Right forelimb (tissue), 1 donor: ENCODE results near the gene TCF7L1.
"Not testable (repeated sequence)": the region's sequence is repeated elsewhere in the genome, so short reads cannot be mapped to it uniquely, and the experiment has no call there.

Experiments used
- DNase-seq: peaks from one replicate; pipeline ENCODE4 v3.0.0-alpha.2; 2018

Gene TCF7L1

GRCh38 chr2:85133751-85134254 lies 611 bp downstream of the TCF7L1 start:
- peak; percentile 78 for DNase-seq

- peak; percentile 85 for DNase-seq
Measured at GRCh38 chr2:85134255-85134895, 1.2 kb downstream of the TCF7L1 start.

GRCh38 chr2:85134896-85135659 lies 1.9 kb downstream of the TCF7L1 start:
- peak; percentile 66 for DNase-seq

GRCh38 chr2:85135660-85135914 lies 2.4 kb downstream of the TCF7L1 start:
- no peak for DNase-seq

- no peak for DNase-seq
Measured at GRCh38 chr2:85137156-85137555, 4.0 kb downstream of the TCF7L1 start.

GRCh38 chr2:85143463-85144082 lies 10.4 kb downstream of the TCF7L1 start:
- no peak for DNase-seq

- no peak for DNase-seq
Measured at GRCh38 chr2:85145116-85145820, 12.1 kb downstream of the TCF7L1 start.

- DNase-seq, result no peak
Measured at GRCh38 chr2:85148190-85148589, 15.0 kb downstream of the TCF7L1 start.

GRCh38 chr2:85151026-85151425 lies 17.8 kb downstream of the TCF7L1 start:
- DNase-seq, result no peak

GRCh38 chr2:85152895-85153294 lies 19.7 kb downstream of the TCF7L1 start:
- DNase-seq, result no peak

- DNase-seq, result no peak
Measured at GRCh38 chr2:85154048-85154753, 21.0 kb downstream of the TCF7L1 start.

- not testable (repeated sequence) for DNase-seq
Measured at GRCh38 chr2:85155082-85155481, 21.9 kb downstream of the TCF7L1 start.

GRCh38 chr2:85156153-85156552 lies 23.0 kb downstream of the TCF7L1 start:
- peak; percentile 66 for DNase-seq

- no peak for DNase-seq
Measured at GRCh38 chr2:85156619-85157018, 23.4 kb downstream of the TCF7L1 start.

- DNase-seq, result no peak
Measured at GRCh38 chr2:85157345-85157744, 24.2 kb downstream of the TCF7L1 start.

GRCh38 chr2:85158559-85159273 lies 25.5 kb downstream of the TCF7L1 start:
- DNase-seq, result no peak

- DNase-seq, result no peak
Measured at GRCh38 chr2:85159589-85159988, 26.4 kb downstream of the TCF7L1 start.

GRCh38 chr2:85160966-85161960 lies 28.1 kb downstream of the TCF7L1 start:
- no peak for DNase-seq

GRCh38 chr2:85162746-85163301 lies 29.6 kb downstream of the TCF7L1 start:
- DNase-seq, result no peak

GRCh38 chr2:85163675-85164074 lies 30.5 kb downstream of the TCF7L1 start:
- no peak for DNase-seq
